Neural progenitor cell (in vitro differentiated cells): ENCODE measurements around the gene CRTC2. TPM values are rescaled to one million over a fixed set of nuclear protein-coding genes. Genes with fewer than 3 reads are reported as not detected.

Source experiments
- DNase-seq: peaks from one replicate; pipeline ENCODE4 v3.0.0-alpha.2; 2016; ENCODE audit warnings: low spot score
- H2AFZ ChIP-seq: fragments of 200-600 bp; sonication (generic); replicated peaks from 2 replicates; pipeline ENCODE4 v1.6.1; 2016; ENCODE audit warnings: antibody characterized with exemption
- H3F3A ChIP-seq: fragments of 200-600 bp; sonication (generic); 2 replicates; pipeline ENCODE4 v1.6.1; 2016; ENCODE audit warnings: antibody characterized with exemption, low read depth
- H3K27ac ChIP-seq: fragments of 200-600 bp; sonication (generic); 2 replicates; pipeline ENCODE4 v1.5.1; 2016; ENCODE audit warnings: mild to moderate bottlenecking
- H3K27me3 ChIP-seq: fragments of 200-600 bp; sonication (generic); 2 replicates; pipeline ENCODE4 v1.6.1; 2016; ENCODE audit warnings: mild to moderate bottlenecking, moderate library complexity
- H3K36me3 ChIP-seq: fragments of 200-600 bp; sonication (generic); 2 replicates; pipeline ENCODE4 v1.5.1; 2016
- H3K4me1 ChIP-seq: fragments of 200-600 bp; sonication (generic); 2 replicates; pipeline ENCODE4 v1.6.1; 2016; ENCODE audit warnings: mixed run types
- H3K4me2 ChIP-seq: fragments of 200-600 bp; sonication (generic); 2 replicates; pipeline ENCODE4 v1.6.1; 2016
- H3K4me3 ChIP-seq: fragments of 200-600 bp; sonication (generic); 2 replicates; pipeline ENCODE4 v1.5.1; 2016
- H3K79me2 ChIP-seq: fragments of 200-600 bp; sonication (generic); 2 replicates; pipeline ENCODE4 v1.6.1; 2016; ENCODE audit warnings: low read depth
- H3K9ac ChIP-seq: fragments of 200-600 bp; sonication (generic); 2 replicates; pipeline ENCODE4 v1.6.1; 2016
- H3K9me3 ChIP-seq: fragments of 200-600 bp; sonication (generic); 2 replicates; pipeline ENCODE4 v1.5.1; 2016; ENCODE audit warnings: low read depth
- H4K20me1 ChIP-seq: fragments of 200-600 bp; sonication (generic); 2 replicates; pipeline ENCODE4 v1.6.1; 2016; ENCODE audit warnings: low read depth
- H3K27ac Mint-ChIP-seq: 3 replicates; pipeline ENCODE4 v1.8.0; 2021; ENCODE audit warnings: mixed read lengths
- H3K27me3 Mint-ChIP-seq: 2 replicates; pipeline ENCODE4 v1.8.0; 2022; ENCODE audit warnings: low read depth, mild to moderate bottlenecking, inconsistent platforms, moderate library complexity, mixed read lengths; ENCODE audit not compliant: insufficient read depth
- H3K36me3 Mint-ChIP-seq: 3 replicates; pipeline ENCODE4 v1.8.0; 2021; ENCODE audit warnings: mixed read lengths
- H3K4me1 Mint-ChIP-seq: 3 replicates; pipeline ENCODE4 v1.8.0; 2021; ENCODE audit warnings: mixed read lengths
- H3K4me3 Mint-ChIP-seq: 3 replicates; pipeline ENCODE4 v1.8.0; 2021; ENCODE audit warnings: mild to moderate bottlenecking, moderate library complexity, mixed read lengths
- H3K9me3 Mint-ChIP-seq: 3 replicates; pipeline ENCODE4 v1.8.0; 2020; ENCODE audit warnings: mixed read lengths
- CTCF ChIP-seq: fragments of 200-600 bp; sonication (generic); IDR thresholded peaks from 2 replicates; pipeline ENCODE4 v1.5.1; 2017; ENCODE audit warnings: antibody characterized with exemption, mild to moderate bottlenecking
- EZH2 ChIP-seq: fragments of 200-600 bp; sonication (generic); IDR thresholded peaks from 2 replicates; pipeline ENCODE4 v1.6.1; 2017; ENCODE audit warnings: antibody characterized with exemption, mild to moderate bottlenecking, moderate library complexity
- EZH2phosphoT487 ChIP-seq: fragments of 200-600 bp; sonication (generic); IDR thresholded peaks from 2 replicates; pipeline ENCODE4 v1.6.1; 2017; ENCODE audit warnings: antibody characterized with exemption
- total RNA-seq: library from RNA; depleted of rRNA; stranded (reverse); fragments of >200 nt; gene quantifications from 2 replicates; pipeline ENCODE4 v1.2.3, GENCODE V29; 2015; ENCODE audit warnings: low replicate concordance

Gene CRTC2
- total RNA-seq, 1 donor from 2014 or later, result 6.7 TPM

- Mint-ChIP-seq H3K36me3 (peaks cover 5% of the 10 kb centered on the region), H3K27ac (peak overlapping the region; percentile 2), H3K4me3 (peak overlapping the region; percentile 87), H3K27me3 (peaks cover 7% of the 10 kb centered on the region), H3K4me1 (peaks cover 34% of the 10 kb centered on the region), H3K9me3 (no peaks in the 10 kb centered on the region)
- Histone ChIP-seq H2AFZ (no peak overlapping the region), H3K4me3 (peak overlapping the region; percentile 99), H3F3A (peaks cover 27% of the 10 kb centered on the region), H3K9ac (peak overlapping the region; percentile 78), H3K4me2 (peak overlapping the region; percentile 98), H3K27me3 (no peaks in the 10 kb centered on the region), H4K20me1 (peaks cover 59% of the 10 kb centered on the region), H3K4me1 (peaks cover 21% of the 10 kb centered on the region), H3K27ac (peak overlapping the region; percentile 97), H3K9me3 (no peaks in the 10 kb centered on the region), H3K79me2 (peaks cover 70% of the 10 kb centered on the region), H3K36me3 (no peaks in the 10 kb centered on the region)
- TF ChIP-seq CTCF (no peak), EZH2 (no peak), EZH2phosphoT487 (no peak)
- DNase-seq, result no peak
These were observed 37.2 kb downstream of the CRTC2 start for GRCh38 chr1:153921080-153921802.

DNA sequence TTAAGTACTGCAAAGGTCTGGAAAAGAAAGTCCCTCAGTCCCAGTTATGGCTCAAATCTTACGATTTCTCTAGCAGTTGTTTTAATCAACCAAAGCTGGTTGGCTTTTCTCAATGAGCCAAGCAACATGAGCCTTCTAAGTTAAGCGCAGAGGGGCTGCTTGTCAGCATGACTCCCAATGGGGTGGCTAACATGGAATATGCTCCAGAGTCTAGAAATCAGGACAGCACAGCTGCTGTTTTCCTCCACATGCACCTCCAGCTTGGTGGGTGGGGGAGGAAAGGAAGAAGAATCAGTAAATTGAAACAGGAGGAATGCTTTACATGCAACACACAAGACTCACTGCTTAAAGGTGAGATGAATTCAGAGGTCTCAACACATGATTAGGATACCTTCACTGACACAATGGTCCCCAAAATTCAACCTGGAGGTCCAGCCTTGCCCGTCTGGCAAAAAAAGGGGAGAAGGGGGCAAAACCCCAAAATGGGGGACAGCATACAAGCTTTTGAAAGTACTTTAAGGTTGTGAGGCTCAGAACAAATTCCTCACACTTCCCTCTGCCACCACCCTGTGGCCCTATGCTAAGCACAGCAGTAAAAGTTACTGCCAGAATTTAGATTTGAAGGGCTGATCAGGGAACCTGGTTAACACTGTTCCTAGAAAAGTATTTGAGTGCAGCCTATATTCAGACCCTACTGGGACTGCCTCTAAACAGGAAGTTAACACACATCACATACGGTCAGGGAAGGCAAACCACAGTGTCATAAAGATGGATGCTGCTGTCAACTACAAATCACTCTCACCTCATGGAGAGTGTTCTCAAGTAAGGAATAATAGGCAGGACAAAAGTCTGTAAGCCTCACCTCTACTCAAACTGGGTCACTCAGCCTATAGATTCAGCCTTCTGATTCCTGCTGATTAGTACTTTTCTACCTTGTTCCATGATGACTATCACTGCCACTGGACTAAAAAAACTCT lies 38.2 kb downstream of the CRTC2 start:
- H3K27ac Mint-ChIP-seq, result peak overlapping the region; percentile 6
- H3K9me3 Mint-ChIP-seq, result no peaks in the 10 kb centered on the region
- DNase-seq, result peak; percentile 12
- H3K4me3 Mint-ChIP-seq, result peak overlapping the region; percentile 87
- peak overlapping the region; percentile 41 for H3K9ac ChIP-seq
- H3F3A ChIP-seq, result peaks cover 27% of the 10 kb centered on the region
- no peaks in the 10 kb centered on the region for H3K9me3 ChIP-seq
- peaks cover 21% of the 10 kb centered on the region for H3K4me1 ChIP-seq
- peaks cover 34% of the 10 kb centered on the region for H3K4me1 Mint-ChIP-seq
- peaks cover 81% of the 10 kb centered on the region for H3K79me2 ChIP-seq
- H3K4me2 ChIP-seq, result peak overlapping the region; percentile 98
- peaks cover 7% of the 10 kb centered on the region for H3K36me3 Mint-ChIP-seq
- peak overlapping the region; percentile 20 for H3K27ac ChIP-seq
- H3K27me3 ChIP-seq, result no peaks in the 10 kb centered on the region
- TF ChIP-seq EZH2phosphoT487 (no peak), CTCF (no peak), EZH2 (no peak)
- no peaks in the 10 kb centered on the region for H3K36me3 ChIP-seq
- peaks cover 7% of the 10 kb centered on the region for H3K27me3 Mint-ChIP-seq
- H2AFZ ChIP-seq, result no peak overlapping the region
- peaks cover 70% of the 10 kb centered on the region for H4K20me1 ChIP-seq
- peak overlapping the region; percentile 99 for H3K4me3 ChIP-seq

GRCh38 chr1:153916297-153916696 lies 42.1 kb downstream of the CRTC2 start:
- peaks cover 19% of the 10 kb centered on the region for H3K4me1 ChIP-seq
- H3K9me3 ChIP-seq, result no peaks in the 10 kb centered on the region
- no peaks in the 10 kb centered on the region for H3K27me3 ChIP-seq
- Mint-ChIP-seq H3K36me3 (peaks cover 11% of the 10 kb centered on the region), H3K4me3 (no peak overlapping the region), H3K27ac (no peak overlapping the region), H3K27me3 (peaks cover 2% of the 10 kb centered on the region), H3K4me1 (peaks cover 26% of the 10 kb centered on the region), H3K9me3 (peaks cover 4% of the 10 kb centered on the region)
- no peak overlapping the region for H3K9ac ChIP-seq
- H3K36me3 ChIP-seq, result no peaks in the 10 kb centered on the region
- TF ChIP-seq CTCF, result no peak
- DNase-seq, result no peak
- no peak overlapping the region for H3K4me2 ChIP-seq
- peaks cover 100% of the 10 kb centered on the region for H3K79me2 ChIP-seq
- no peak overlapping the region for H3K27ac ChIP-seq
- no peaks in the 10 kb centered on the region for H3F3A ChIP-seq
- H2AFZ ChIP-seq, result no peak overlapping the region
- H4K20me1 ChIP-seq, result peaks cover 100% of the 10 kb centered on the region
- no peak overlapping the region for H3K4me3 ChIP-seq
